Testis (tissue), 3 donors: ENCODE measurements around the gene RAD18. TPM values are rescaled to one million over a fixed set of nuclear protein-coding genes. Genes with fewer than 3 reads are reported as not detected.

ENCODE experiments used
- DNase-seq: peaks from one replicate; pipeline ENCODE4 v3.0.0-alpha.2; 2019
- H3K27ac ChIP-seq, 2 donors: fragments of 200-600 bp; sonication (generic); one replicate each; pipeline ENCODE4 v1.5.1; 2019
- H3K27me3 ChIP-seq: fragments of 200-600 bp; sonication (generic); one replicate; pipeline ENCODE4 v1.5.1; 2019
- H3K36me3 ChIP-seq: fragments of 200-600 bp; sonication (generic); one replicate; pipeline ENCODE4 v1.5.1; 2017; ENCODE audit warnings: low read depth; ENCODE audit errors: missing control alignments
- H3K4me1 ChIP-seq: fragments of 200-600 bp; sonication (generic); one replicate; pipeline ENCODE4 v1.5.1; 2019
- H3K4me3 ChIP-seq, 2 donors: fragments of 200-600 bp; sonication (generic); one replicate each; pipeline ENCODE4 v1.5.1; 2017 to 2019
- H3K9me3 ChIP-seq: fragments of 200-600 bp; sonication (generic); one replicate; pipeline ENCODE4 v1.5.1; 2017
- POLR2A ChIP-seq: fragments of 450-650 bp; IDR thresholded peaks from one replicate; pipeline ENCODE4 v1.6.1; 2017; ENCODE audit warnings: antibody characterized with exemption, mild to moderate bottlenecking, moderate library complexity
- WGBS, 2 donors: methylation state at CpG; one replicate each; pipeline ENCODE4 v1.1.5; 2018; 5-methylcytosine and 5-hydroxymethylcytosine counted together
- intact Hi-C: fragments of 100-400 bp; cut with DNase I; formaldehyde crosslinking; loops from one replicate; pipeline ENCODE4 v1.15.1; 2023; ENCODE audit warnings: low total_unique reads
- polyA plus RNA-seq: library from polyadenylated mRNA; stranded (reverse); fragments of 350-450 nt; fragmentation: Illumina TruSeq; extraction: RNeasy Lipid Tissue Mini Kit (QIAGEN cat#74804); gene quantifications from one replicate; pipeline ENCODE4 v1.2.3, GENCODE V29; 2014; ENCODE audit warnings: low read depth, low replicate concordance; ENCODE audit not compliant: insufficient read depth
- total RNA-seq, 2 donors: library from RNA; depleted of rRNA; stranded (reverse); fragments of >200 nt; gene quantifications; one replicate each; pipeline ENCODE4 v1.2.3, GENCODE V29; 2016
- TF ChIP-seq, protein P1 (sequence below), 3 experiments: fragments of 450-650 bp in 2 of 3; fragments of 200-600 bp in 1 of 3; sonication (generic) in 1 of 3; IDR thresholded peaks; one replicate each; pipeline ENCODE4 v1.5.1; 2016 to 2019; ENCODE audit warnings: antibody characterized with exemption in 3 of 3, mild to moderate bottlenecking in 2 of 3, moderate library complexity in 1 of 3

Gene RAD18
- total and polyA plus RNA-seq, 3 donors from 2014 or later: 7.6 to 27.0 (median 18.8) TPM

DNA sequence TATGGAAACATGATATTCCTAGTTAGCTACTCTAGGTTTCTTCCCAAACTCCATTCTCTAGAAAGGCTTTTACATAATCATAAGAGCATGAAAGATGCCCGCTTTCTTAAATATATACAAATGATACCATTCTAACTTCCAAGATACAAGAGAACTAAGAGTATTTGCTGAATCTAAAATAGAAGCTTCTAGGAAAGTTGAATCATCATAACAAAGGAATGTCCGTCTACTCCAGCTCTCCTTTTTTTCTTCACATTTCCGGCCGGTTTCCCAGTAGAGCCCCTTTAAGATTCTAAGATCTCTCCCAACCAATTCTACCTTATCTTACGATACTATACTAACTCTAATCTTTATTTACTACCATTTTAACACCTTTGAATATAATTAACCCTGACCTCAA is 60.1 kb downstream of the RAD18 start:
- TF ChIP-seq, protein P1, sequence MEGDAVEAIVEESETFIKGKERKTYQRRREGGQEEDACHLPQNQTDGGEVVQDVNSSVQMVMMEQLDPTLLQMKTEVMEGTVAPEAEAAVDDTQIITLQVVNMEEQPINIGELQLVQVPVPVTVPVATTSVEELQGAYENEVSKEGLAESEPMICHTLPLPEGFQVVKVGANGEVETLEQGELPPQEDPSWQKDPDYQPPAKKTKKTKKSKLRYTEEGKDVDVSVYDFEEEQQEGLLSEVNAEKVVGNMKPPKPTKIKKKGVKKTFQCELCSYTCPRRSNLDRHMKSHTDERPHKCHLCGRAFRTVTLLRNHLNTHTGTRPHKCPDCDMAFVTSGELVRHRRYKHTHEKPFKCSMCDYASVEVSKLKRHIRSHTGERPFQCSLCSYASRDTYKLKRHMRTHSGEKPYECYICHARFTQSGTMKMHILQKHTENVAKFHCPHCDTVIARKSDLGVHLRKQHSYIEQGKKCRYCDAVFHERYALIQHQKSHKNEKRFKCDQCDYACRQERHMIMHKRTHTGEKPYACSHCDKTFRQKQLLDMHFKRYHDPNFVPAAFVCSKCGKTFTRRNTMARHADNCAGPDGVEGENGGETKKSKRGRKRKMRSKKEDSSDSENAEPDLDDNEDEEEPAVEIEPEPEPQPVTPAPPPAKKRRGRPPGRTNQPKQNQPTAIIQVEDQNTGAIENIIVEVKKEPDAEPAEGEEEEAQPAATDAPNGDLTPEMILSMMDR (IDR thresholded peaks at IDR 0.05): no peak
- no peak for TF ChIP-seq POLR2A
- no peaks in the 10 kb centered on the region for H3K36me3 ChIP-seq
- no peaks in the 10 kb centered on the region for H3K9me3 ChIP-seq
- H3K27ac ChIP-seq: no peak overlapping the region
- no peaks in the 10 kb centered on the region for H3K27me3 ChIP-seq
- no peak for DNase-seq
- H3K4me3 ChIP-seq: no peak overlapping the region
- H3K4me1 ChIP-seq: no peaks in the 10 kb centered on the region
- WGBS, 2 donors: 93 to 97% methylated on average over 5 of the region's 5 CpGs
- intact Hi-C loops: no loop called here

DNA sequence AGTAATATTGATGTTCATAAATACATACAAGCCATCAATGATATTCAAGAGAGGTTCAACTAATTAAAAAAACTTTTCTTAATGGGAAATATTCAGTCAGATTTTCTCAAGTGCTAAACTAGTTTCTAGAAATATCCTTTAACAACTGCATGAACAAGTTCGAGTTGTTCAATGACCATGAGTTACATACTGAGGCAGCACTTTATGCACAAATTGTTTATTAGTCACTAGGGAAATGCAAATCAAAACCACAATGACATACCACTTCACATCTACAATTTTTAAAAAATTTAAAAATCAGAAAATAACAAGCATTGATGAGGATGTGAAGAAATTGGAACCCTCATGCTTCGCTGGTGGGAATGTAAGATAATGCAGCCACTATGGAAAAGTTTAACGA is 62.4 kb downstream of the RAD18 start:
- WGBS, 2 donors: 94 to 96% methylated on average over 3 of the region's 3 CpGs
- intact Hi-C loops: no loop called here
- no peak for TF ChIP-seq POLR2A
- TF ChIP-seq, protein P1 (IDR thresholded peaks at IDR 0.05): no peak

DNA sequence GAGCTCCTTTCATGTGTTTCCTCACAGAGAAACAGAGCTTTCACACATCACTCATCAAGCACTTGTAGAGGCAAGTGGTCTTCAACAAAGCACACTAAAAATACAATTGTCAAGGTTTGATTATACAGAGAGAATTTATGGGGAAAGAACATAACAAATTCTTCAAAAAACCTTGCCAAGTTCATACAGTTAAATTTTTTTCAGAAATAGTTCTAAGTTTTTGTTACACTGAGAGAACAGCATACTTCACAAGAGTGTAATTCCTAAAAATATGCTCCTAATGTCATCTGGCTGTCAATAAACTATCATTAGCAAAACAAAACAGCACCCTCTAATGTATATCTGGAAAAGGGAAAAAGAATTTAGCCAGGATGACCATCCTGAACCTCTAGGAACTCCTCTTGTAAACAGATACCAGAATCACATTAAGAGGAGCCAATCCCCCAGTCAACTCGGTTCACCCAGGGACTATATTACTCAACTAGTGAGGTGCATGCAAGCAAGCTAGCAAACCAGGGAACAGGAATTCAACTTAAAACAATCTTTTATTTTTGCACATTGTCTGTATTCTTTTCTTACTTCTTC is 63.3 kb downstream of the RAD18 start:
- Histone ChIP-seq H3K27ac (no peak overlapping the region), H3K36me3 (no peaks in the 10 kb centered on the region), H3K27me3 (no peaks in the 10 kb centered on the region), H3K4me3 (no peak overlapping the region), H3K4me1 (no peaks in the 10 kb centered on the region), H3K9me3 (no peaks in the 10 kb centered on the region)
- TF ChIP-seq, protein P1 (IDR thresholded peaks at IDR 0.05): no peak
- no peak for TF ChIP-seq POLR2A
- intact Hi-C loops: no loop called here
- 56 to 69% methylated on average over 1 of the region's 1 CpG for WGBS, 2 donors
- no peak for DNase-seq

More for the DNA sequence above, 62.4 kb downstream of the RAD18 start:
- H3K9me3 ChIP-seq: no peaks in the 10 kb centered on the region
- no peaks in the 10 kb centered on the region for H3K4me1 ChIP-seq
- H3K4me3 ChIP-seq: no peak overlapping the region
- no peak overlapping the region for H3K27ac ChIP-seq
- no peak for DNase-seq
- no peaks in the 10 kb centered on the region for H3K27me3 ChIP-seq
- H3K36me3 ChIP-seq: no peaks in the 10 kb centered on the region

DNA sequence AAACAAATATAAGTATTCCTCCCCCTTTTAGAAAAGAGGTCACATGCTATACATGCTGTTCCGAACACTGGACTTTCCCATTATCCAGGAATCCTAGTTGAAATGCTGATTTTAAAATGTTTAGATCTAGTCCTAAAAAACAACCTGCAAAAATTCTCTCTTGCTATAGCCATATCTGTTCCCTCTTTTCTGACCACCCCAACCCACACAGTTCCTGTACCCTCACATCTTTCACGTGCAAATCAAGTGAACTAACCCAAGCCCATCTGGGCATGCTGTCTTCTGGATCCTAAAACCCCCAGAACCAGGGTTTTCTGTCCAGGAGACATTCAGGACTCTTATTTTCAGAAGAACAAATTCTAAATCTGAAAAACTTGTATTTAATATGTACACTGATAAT is 67.4 kb downstream of the RAD18 start:
- no peaks in the 10 kb centered on the region for H3K36me3 ChIP-seq
- H3K9me3 ChIP-seq: no peaks in the 10 kb centered on the region
- WGBS, 2 donors: 72 to 80% methylated on average over 2 of the region's 2 CpGs
- intact Hi-C loops: no loop called here
- no peak for DNase-seq
- H3K27me3 ChIP-seq: no peaks in the 10 kb centered on the region
- H3K27ac ChIP-seq: no peak overlapping the region
- TF ChIP-seq, protein P1 (IDR thresholded peaks at IDR 0.05): no peak
- no peaks in the 10 kb centered on the region for H3K4me1 ChIP-seq
- no peak overlapping the region for H3K4me3 ChIP-seq

DNA sequence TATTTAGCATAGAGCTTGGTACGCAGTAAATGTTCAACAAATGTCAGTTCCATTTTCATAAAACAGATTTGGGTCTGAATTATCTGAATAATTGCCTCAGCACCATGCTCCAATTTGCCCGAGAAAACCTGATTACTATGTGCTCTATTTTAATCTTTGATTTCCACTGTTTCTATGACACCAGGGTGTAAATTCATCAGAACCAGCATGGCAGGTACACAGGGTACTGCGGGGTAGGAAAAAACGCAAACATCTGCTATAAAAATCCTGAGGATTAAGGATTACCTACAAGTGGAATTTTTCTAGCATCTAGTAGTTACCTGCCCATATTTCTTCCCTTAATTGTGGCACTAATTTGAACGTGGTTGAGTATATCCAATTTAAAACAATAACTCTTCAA is 70.3 kb downstream of the RAD18 start:
- Histone ChIP-seq H3K9me3 (no peaks in the 10 kb centered on the region), H3K4me1 (no peaks in the 10 kb centered on the region), H3K27me3 (no peaks in the 10 kb centered on the region), H3K36me3 (no peaks in the 10 kb centered on the region), H3K4me3 (no peak overlapping the region), H3K27ac (no peak overlapping the region)
- 90 to 92% methylated on average over 5 of the region's 5 CpGs for WGBS, 2 donors
- intact Hi-C loops: no loop called here
- TF ChIP-seq POLR2A: no peak
- TF ChIP-seq, protein P1 (IDR thresholded peaks at IDR 0.05): no peak
- DNase-seq: no peak
